Upper lobe of left lung (tissue), 4 donors: Measurements from ENCODE around the gene LRRK1.

ENCODE experiments used
- POLR2AphosphoS5 ChIP-seq, 2 donors: sonication (generic); formaldehyde crosslinking; IDR thresholded peaks; one replicate each; pipeline ENCODE4 v1.5.1; 2017; ENCODE audit warnings: antibody characterized with exemption in 2 of 2
- TF ChIP-seq, protein P1 (sequence below), 6 experiments: fragments of 450-650 bp in 4 of 6; fragments of 200-600 bp in 2 of 6; sonication (generic) in 2 of 6; IDR thresholded peaks; one replicate each; pipeline ENCODE4 v1.5.1; 2016 to 2019; ENCODE audit warnings: antibody characterized with exemption in 6 of 6

DNA sequence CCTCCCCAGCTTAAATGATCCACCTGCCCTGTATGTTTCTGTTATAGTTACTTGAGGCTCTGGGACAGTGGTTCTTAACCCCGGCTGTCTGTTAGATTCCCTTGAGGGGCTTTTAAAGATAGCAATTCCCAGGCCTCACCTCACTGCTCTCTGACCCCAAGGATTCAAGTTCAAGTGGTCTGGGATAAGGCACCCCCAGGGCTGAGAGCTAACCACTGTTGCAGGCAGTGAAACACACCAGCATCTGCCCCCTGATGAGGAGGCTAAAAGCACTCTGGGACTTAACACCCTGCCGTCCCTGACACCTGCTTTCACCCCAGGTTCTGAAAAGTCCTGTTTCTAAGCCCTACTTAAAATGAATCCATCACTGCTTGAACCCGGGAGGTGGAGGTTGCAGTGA is 103.7 kb downstream of the LRRK1 start:
- TF ChIP-seq, protein P1, sequence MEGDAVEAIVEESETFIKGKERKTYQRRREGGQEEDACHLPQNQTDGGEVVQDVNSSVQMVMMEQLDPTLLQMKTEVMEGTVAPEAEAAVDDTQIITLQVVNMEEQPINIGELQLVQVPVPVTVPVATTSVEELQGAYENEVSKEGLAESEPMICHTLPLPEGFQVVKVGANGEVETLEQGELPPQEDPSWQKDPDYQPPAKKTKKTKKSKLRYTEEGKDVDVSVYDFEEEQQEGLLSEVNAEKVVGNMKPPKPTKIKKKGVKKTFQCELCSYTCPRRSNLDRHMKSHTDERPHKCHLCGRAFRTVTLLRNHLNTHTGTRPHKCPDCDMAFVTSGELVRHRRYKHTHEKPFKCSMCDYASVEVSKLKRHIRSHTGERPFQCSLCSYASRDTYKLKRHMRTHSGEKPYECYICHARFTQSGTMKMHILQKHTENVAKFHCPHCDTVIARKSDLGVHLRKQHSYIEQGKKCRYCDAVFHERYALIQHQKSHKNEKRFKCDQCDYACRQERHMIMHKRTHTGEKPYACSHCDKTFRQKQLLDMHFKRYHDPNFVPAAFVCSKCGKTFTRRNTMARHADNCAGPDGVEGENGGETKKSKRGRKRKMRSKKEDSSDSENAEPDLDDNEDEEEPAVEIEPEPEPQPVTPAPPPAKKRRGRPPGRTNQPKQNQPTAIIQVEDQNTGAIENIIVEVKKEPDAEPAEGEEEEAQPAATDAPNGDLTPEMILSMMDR (IDR thresholded peaks at IDR 0.05) = no peak
- no peak for TF ChIP-seq POLR2AphosphoS5 (IDR thresholded peaks at IDR 0.05)
